ENCODE data around the gene FABP1. TPM values are rescaled to one million over a fixed set of nuclear protein-coding genes. Genes with fewer than 3 reads are reported as not detected.

Gene FABP1
- total and polyA plus RNA-seq, 9 donors = 0.46 to 1.9 (median 0.90) TPM; not detected in 5

DNA sequence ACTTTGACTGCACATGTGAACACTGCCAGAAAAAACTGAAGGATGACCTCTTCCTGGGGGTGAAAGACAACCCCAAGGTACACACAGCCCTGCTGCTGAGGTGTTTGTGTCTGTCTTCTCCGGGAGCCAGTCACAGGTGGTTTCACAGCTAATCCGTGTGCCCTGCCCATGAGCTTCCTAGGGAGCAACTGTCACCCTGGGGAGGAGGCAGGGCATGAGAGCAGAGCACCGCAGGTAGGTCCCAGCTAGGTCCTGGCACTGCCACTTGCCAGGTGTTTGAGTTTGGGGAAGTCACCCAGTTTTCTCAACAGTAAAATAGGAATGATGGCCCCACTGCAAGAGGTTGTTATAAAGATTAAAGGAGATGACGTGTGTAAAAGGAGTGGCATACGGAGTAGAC, 31.2 kb downstream of the FABP1 start:
- TF ChIP-seq EP300 (IDR thresholded peaks at IDR 0.05) (no peak), POLR2A (IDR thresholded peaks at IDR 0.05) (no peak)
- TF ChIP-seq, protein P1, sequence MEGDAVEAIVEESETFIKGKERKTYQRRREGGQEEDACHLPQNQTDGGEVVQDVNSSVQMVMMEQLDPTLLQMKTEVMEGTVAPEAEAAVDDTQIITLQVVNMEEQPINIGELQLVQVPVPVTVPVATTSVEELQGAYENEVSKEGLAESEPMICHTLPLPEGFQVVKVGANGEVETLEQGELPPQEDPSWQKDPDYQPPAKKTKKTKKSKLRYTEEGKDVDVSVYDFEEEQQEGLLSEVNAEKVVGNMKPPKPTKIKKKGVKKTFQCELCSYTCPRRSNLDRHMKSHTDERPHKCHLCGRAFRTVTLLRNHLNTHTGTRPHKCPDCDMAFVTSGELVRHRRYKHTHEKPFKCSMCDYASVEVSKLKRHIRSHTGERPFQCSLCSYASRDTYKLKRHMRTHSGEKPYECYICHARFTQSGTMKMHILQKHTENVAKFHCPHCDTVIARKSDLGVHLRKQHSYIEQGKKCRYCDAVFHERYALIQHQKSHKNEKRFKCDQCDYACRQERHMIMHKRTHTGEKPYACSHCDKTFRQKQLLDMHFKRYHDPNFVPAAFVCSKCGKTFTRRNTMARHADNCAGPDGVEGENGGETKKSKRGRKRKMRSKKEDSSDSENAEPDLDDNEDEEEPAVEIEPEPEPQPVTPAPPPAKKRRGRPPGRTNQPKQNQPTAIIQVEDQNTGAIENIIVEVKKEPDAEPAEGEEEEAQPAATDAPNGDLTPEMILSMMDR (IDR thresholded peaks at IDR 0.05) = no peak
- H3K9me3 ChIP-seq = no peaks in the 10 kb centered on the region
- 81 to 95% (median 85%) methylated on average over 5 of the region's 5 CpGs for WGBS, 3 donors
- H3K4me1 ChIP-seq (ENCODE audit: insufficient read depth) = no peaks in the 10 kb centered on the region
- DNase-seq = no peak
- no peaks in the 10 kb centered on the region for H3K36me3 ChIP-seq
- no peaks in the 10 kb centered on the region for H3K27me3 ChIP-seq
- intact Hi-C loops (cut with DNase I) = no loop called here
- no peak overlapping the region for H3K27ac ChIP-seq
- no peak overlapping the region for H3K4me3 ChIP-seq

DNA sequence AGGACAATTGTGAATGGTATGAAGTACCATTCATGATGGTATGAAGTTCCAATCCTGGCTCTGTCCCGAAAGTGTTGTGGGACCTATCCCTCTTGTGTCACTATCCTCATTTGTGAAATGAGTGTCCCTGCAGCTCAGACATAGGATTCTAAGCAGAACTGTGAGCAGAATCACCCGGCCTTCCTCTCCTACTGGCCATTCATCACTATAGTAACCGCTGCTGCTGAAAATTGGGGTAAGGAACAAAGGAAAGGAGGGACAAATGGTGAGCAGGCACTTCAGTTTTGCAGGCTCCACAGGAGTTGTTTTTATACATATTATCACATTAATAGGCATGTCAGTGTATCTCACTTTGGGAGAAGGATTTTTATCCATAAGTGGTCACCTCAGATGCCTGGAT, 32.8 kb downstream of the FABP1 start:
- H3K9me3 ChIP-seq = no peaks in the 10 kb centered on the region
- H3K4me1 ChIP-seq (ENCODE audit: insufficient read depth) = no peaks in the 10 kb centered on the region
- H3K27ac ChIP-seq = no peak overlapping the region
- intact Hi-C loops (cut with DNase I) = no loop called here
- TF ChIP-seq, protein P1 (IDR thresholded peaks at IDR 0.05) = no peak
- TF ChIP-seq EP300 (IDR thresholded peaks at IDR 0.05) (no peak), POLR2A (IDR thresholded peaks at IDR 0.05) (no peak)
- no peak for DNase-seq
- H3K4me3 ChIP-seq = no peak overlapping the region
- 64 to 79% (median 74%) methylated on average over 3 of the region's 3 CpGs for WGBS, 3 donors
- H3K36me3 ChIP-seq = no peaks in the 10 kb centered on the region
- H3K27me3 ChIP-seq = no peaks in the 10 kb centered on the region

DNA sequence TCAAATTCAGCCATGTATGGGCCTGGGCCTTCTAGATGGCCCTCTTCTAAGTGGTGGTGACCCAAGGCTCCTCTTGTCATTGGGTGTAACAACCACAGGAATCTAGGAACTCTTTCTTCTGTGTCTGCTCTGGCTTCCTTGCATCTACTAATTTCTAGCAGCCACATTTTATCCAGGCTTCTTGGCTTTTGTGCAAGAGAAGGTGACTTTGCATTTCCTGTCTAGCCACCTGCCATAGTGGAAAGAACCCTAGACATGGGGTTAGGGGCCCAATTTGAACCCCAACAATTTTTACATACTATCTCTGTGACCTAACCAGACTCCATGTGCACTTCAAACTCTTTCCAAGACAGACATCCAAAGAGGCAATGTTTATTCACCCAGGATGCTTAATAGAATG, 35.1 kb downstream of the FABP1 start:
- no peak for TF ChIP-seq EP300 (IDR thresholded peaks at IDR 0.05)
- TF ChIP-seq, protein P1 (IDR thresholded peaks at IDR 0.05) = no peak
- TF ChIP-seq POLR2A (IDR thresholded peaks at IDR 0.05) = no peak
- intact Hi-C loops (cut with DNase I) = no loop called here

DNA sequence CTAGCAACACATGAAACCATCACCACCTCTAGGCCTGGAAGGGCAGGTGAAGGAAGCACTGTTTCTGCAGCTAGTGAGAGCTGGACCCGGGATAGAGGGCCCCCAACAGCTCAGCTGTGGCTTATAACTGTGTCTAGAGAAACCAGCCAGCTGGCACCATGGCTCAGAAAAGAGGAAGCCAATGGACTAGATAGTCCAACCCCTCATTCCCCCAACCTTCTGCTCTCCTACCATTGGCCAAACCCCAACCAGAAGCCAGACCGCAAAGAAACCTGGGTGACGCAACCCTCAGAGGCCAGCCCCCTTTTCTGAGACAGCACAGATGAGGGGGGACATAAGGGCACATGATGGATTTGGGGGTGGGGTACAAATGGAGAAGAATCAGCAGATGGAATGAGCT, 35.9 kb downstream of the FABP1 start:
- Histone ChIP-seq H3K27ac (no peak overlapping the region), H3K9me3 (no peaks in the 10 kb centered on the region), H3K36me3 (no peaks in the 10 kb centered on the region), H3K4me3 (no peak overlapping the region), H3K27me3 (no peaks in the 10 kb centered on the region), H3K4me1 (ENCODE audit: insufficient read depth) (no peaks in the 10 kb centered on the region)
- no peak for DNase-seq
- TF ChIP-seq, protein P1 (IDR thresholded peaks at IDR 0.05) = no peak
- TF ChIP-seq EP300 (IDR thresholded peaks at IDR 0.05) = no peak
- TF ChIP-seq POLR2A (IDR thresholded peaks at IDR 0.05) = no peak
- WGBS, 3 donors = 49 to 67% (median 57%) methylated on average over 3 of the region's 3 CpGs
- intact Hi-C loops (cut with DNase I) = no loop called here

More for the DNA sequence above, 35.1 kb downstream of the FABP1 start:
- H3K4me3 ChIP-seq = no peak overlapping the region
- H3K9me3 ChIP-seq = no peaks in the 10 kb centered on the region
- no peak overlapping the region for H3K27ac ChIP-seq
- H3K27me3 ChIP-seq = no peaks in the 10 kb centered on the region
- DNase-seq = no peak
- H3K4me1 ChIP-seq (ENCODE audit: insufficient read depth) = no peaks in the 10 kb centered on the region
- H3K36me3 ChIP-seq = no peaks in the 10 kb centered on the region
